ENCODE measurements around the gene ARHGAP24. TPM values are rescaled to one million over a fixed set of nuclear protein-coding genes. Genes with fewer than 3 reads are reported as not detected.
"Not testable (repeated sequence)": the region's sequence is repeated elsewhere in the genome, so short reads cannot be mapped to it uniquely, and the experiment has no call there.

ARHGAP24 gene
- total RNA-seq, 1 experiment from 2014 or later, result 16.0 TPM

GRCh38 chr4:85650908-85651307, 176.0 kb downstream of the ARHGAP24 start:
- no peak for DNase-seq (ENCODE audit: low read depth)

- no peak for DNase-seq (ENCODE audit: low read depth)
These were observed 182.0 kb downstream of the ARHGAP24 start for GRCh38 chr4:85656759-85657505.

GRCh38 chr4:85658766-85659439, 184.0 kb downstream of the ARHGAP24 start:
- DNase-seq (ENCODE audit: low read depth), result no peak

- DNase-seq (ENCODE audit: low read depth), result no peak
These were observed 184.8 kb downstream of the ARHGAP24 start for GRCh38 chr4:85659610-85660218.

GRCh38 chr4:85666625-85667024, 191.7 kb downstream of the ARHGAP24 start:
- not testable (repeated sequence) for DNase-seq (ENCODE audit: low read depth)

- DNase-seq (ENCODE audit: low read depth), result no peak
These were observed 194.3 kb downstream of the ARHGAP24 start for GRCh38 chr4:85669204-85669603.

- no peak for DNase-seq (ENCODE audit: low read depth)
These were observed 195.1 kb downstream of the ARHGAP24 start for GRCh38 chr4:85669992-85670548.

- no peak for DNase-seq (ENCODE audit: low read depth)
These were observed 196.2 kb downstream of the ARHGAP24 start for GRCh38 chr4:85671120-85671519.

GRCh38 chr4:85672116-85672515, 197.2 kb downstream of the ARHGAP24 start:
- peak; percentile 11 for DNase-seq (ENCODE audit: low read depth)

- DNase-seq (ENCODE audit: low read depth), result no peak
These were observed 198.0 kb downstream of the ARHGAP24 start for GRCh38 chr4:85672959-85673358.

- DNase-seq (ENCODE audit: low read depth), result no peak
These were observed 198.6 kb downstream of the ARHGAP24 start for GRCh38 chr4:85673540-85673939.

GRCh38 chr4:85675076-85676049, 200.4 kb downstream of the ARHGAP24 start:
- DNase-seq (ENCODE audit: low read depth), result no peak

- DNase-seq (ENCODE audit: low read depth), result no peak
These were observed 201.1 kb downstream of the ARHGAP24 start for GRCh38 chr4:85676050-85676425.

- peak; percentile 7 for DNase-seq (ENCODE audit: low read depth)
These were observed 202.1 kb downstream of the ARHGAP24 start for GRCh38 chr4:85676850-85677590.

- DNase-seq (ENCODE audit: low read depth), result peak; percentile 75
These were observed 206.3 kb downstream of the ARHGAP24 start for GRCh38 chr4:85681221-85681657.

- DNase-seq (ENCODE audit: low read depth), result no peak
These were observed 207.0 kb downstream of the ARHGAP24 start for GRCh38 chr4:85681921-85682320.

- DNase-seq (ENCODE audit: low read depth), result no peak
These were observed 207.4 kb downstream of the ARHGAP24 start for GRCh38 chr4:85682391-85682790.

GRCh38 chr4:85684676-85685075, 209.7 kb downstream of the ARHGAP24 start:
- no peak for DNase-seq (ENCODE audit: low read depth)

- no peak for DNase-seq (ENCODE audit: low read depth)
These were observed 211.4 kb downstream of the ARHGAP24 start for GRCh38 chr4:85686398-85686797.

GRCh38 chr4:85688055-85688740, 213.2 kb downstream of the ARHGAP24 start:
- no peak for DNase-seq (ENCODE audit: low read depth)

Data from RPMI7951 (cell line).